GM20000 (cell line): ENCODE data around the gene CNTRL.
"Not testable (repeated sequence)": the region's sequence is repeated elsewhere in the genome, so short reads cannot be mapped to it uniquely, and the experiment has no call there.

Source experiments
- DNase-seq: peaks from one replicate; pipeline ENCODE4 v3.0.0; 2012; ENCODE audit warnings: low spot score
- TF ChIP-seq, protein P1 (sequence below): IDR thresholded peaks from 2 replicates; pipeline ENCODE4 v1.5.1; 2012; ENCODE audit warnings: mild to moderate bottlenecking, control low read depth; ENCODE audit errors: extremely low read depth, missing control alignments

Gene CNTRL

DNA sequence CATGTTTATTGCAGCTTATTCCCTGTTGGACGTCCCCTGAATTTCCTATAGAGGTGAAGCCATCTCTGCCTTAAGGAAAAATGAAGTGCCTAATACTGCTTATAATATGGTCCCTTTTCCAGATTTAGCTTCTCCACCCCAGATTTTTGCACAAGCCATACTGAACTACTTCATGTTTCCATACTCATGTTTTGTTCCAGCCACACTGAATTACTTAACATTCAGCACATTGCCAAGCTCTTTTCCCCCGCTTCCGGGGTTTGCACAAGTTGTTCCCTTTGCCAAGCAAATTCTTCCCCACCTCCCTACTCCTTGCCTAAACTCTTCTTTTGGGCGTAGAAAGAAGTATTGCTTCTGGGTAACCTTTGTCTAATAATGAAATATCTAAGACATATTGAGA is 1.7 kb upstream of the CNTRL start:
- DNase-seq: no peak
- TF ChIP-seq, protein P1, sequence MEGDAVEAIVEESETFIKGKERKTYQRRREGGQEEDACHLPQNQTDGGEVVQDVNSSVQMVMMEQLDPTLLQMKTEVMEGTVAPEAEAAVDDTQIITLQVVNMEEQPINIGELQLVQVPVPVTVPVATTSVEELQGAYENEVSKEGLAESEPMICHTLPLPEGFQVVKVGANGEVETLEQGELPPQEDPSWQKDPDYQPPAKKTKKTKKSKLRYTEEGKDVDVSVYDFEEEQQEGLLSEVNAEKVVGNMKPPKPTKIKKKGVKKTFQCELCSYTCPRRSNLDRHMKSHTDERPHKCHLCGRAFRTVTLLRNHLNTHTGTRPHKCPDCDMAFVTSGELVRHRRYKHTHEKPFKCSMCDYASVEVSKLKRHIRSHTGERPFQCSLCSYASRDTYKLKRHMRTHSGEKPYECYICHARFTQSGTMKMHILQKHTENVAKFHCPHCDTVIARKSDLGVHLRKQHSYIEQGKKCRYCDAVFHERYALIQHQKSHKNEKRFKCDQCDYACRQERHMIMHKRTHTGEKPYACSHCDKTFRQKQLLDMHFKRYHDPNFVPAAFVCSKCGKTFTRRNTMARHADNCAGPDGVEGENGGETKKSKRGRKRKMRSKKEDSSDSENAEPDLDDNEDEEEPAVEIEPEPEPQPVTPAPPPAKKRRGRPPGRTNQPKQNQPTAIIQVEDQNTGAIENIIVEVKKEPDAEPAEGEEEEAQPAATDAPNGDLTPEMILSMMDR: no peak

DNA sequence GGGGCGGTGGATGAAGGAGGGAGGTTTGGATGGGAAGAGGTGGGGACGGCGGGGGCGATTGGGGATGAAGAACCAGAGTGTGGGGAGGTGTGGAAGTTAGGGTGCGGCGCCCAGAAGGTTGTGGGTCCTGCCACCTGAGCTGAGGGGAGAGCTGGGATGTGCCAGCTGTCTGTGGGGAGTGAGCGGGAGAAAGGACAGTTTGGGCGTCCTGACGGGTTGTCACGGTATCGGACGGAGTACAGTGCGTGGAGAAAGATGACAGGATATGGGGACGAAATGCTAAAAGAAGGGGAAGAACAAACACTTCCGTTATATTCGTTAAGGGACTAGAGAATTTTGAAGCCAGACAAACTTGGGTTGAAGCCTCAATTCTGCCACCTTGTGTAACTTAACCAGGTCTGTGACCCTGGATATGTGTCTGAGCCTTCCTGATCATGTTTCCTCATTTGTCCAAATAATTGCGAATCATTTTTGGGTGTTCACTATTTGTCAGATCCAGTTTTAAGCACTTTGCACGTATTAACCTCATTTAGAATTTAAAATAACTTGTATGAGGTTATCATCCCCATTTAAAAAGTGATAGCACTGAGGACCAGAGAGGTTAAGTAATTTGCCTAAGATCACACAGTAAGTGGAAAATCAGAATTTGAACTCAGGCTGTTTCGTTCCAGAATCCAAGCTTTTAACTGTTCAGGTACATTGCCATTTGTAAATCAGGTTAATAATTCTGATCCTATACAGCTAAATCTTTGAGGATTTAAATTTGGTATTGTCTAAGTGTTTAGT is 689 bp downstream of the CNTRL start:
- peak; percentile 28 for DNase-seq
- TF ChIP-seq, protein P1: no peak

DNA sequence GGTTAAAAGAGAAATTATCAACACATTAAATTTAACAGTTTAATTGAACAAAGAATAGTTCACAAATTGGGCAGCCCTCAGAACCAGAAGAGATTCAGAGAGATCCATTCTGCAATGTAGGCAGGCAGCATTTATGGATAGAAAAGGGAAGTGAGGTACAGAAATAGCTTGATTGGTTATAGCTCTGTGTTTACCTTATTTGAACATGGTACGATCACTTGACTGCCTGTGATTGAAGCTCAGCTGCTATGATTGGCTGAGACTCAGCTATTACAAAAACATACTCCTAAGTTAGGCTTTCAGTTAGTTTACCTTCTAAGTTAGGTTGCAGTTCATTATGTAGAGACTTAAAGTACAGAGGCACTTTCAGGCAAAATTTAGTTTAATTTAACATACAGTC is 7.3 kb downstream of the CNTRL start:
- DNase-seq: no peak
- TF ChIP-seq, protein P1: no peak

DNA sequence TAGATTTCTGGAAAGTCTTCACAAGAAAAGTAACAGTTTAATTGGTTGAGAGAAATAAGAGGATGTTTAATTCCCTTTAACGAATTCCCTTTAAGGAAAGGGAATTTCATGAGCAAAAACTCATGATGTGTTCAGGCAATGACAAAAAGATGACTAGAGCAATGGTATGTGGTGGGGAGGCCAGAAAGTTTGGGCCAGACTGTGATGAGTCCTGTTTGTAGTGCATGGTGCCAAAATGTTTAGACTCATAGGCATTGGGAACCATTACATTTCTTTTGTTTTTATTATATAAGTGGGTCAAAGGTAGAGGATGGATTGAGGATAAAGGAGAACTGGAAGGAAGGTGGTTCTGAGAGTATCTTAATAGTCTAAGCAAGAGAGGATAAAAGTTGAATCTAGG is 10.9 kb downstream of the CNTRL start:
- DNase-seq: no peak
- TF ChIP-seq, protein P1: no peak

DNA sequence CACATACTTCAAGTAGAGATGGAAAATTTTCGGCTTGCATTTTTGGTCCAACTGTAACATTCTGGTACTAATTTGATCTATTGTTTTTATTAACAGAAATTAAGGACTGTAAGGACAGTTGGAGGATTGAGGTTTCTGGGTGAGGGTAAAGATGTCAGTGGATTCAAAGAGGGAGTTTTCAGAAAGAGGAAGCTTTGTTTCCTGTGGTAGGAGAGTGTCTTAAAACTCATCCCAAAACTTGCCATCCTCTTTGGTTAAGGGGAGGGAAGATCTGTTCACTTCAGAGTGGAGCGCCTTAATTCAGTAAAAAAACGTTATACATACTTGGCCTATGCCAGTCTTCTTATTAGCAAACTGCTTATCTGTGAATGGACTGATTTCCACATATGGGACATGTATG is 13.8 kb downstream of the CNTRL start:
- DNase-seq: no peak
- TF ChIP-seq, protein P1: no peak

DNA sequence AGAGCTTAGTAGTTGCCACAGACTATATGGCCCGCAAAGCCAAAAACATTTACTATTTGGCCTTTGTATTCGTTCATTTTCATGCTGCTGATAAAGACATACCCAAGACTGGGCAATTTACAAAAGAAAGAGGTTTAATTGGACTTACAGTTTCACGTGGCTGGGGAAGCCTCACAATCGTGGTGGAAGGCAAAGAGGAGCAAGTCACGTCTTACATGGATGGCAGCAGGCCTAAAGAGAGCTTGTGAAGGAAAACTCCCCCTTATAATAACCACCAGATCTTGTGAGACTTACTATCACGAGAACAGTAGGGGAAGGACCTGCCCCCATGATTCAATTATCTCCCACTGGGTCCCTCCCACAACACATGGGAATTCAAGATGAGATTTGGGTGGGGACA is 16.0 kb downstream of the CNTRL start:
- not testable (repeated sequence) for DNase-seq

DNA sequence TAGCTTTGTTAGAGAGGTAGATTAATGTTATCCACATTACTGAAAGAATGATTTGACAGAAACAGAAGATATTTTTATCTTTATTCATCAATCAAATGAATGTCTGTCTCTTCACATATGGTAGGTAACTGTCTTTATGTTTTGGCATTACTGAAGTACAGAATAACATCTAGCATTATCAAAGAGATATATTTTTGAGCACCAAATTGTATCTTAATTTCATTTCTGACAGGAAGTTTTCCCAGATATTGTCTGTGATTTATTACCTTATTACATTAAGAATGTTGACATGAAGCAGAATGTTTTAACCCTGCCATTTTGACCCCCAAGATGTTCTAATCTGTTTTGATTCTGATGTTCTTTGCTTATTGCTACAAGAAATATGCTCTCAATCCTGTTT is 20.3 kb downstream of the CNTRL start:
- TF ChIP-seq, protein P1: no peak
- no peak for DNase-seq

DNA sequence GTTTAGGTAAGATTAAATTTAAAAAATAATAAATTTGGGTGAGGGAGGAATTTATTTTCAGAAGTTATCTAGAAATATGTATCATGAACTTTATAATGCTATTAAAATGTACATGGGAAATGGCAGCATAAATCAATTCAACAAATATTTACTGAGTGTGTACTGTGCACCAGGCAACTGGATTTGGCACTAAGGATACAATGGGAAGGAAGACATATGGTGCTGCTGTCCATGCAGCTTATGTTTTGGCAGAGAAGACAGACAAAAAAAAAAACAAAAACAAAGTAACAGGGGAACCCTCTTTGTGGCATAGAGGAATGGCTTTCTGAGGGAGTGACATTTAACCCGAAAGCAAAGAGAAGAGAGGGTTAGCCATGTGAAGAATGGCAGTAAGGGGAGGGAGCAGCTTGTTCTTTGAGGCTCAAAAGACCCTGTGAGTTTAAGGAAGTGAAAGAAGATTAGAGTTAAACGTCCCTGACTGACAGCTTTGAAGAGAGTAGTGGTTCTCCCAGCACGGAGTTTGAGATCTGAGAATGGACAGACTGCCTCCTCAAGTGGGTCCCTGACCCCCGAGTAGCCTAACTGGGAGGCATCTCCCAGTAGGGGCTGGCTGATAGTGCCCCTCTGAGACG is 23.9 kb downstream of the CNTRL start:
- DNase-seq: peak; percentile 11
- TF ChIP-seq, protein P1: no peak

DNA sequence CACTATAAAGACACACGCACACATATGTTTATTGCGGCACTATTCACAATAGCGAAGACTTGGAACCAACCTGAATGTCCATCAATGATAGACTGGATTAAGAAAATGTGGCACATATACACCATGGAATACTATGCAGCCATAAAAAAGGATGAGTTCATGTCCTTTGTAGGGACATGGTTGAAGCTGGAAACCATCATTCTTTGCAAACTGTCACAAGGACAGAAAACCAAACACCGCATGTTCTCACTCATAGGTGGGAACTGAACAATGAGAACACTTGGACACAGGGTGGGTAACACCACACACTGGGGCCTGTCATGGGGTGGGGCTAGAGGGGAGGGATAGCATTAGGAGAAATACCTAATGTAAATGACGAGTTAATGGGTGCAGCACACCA is 29.3 kb downstream of the CNTRL start:
- DNase-seq: not testable (repeated sequence)
